HG03558 (cell line): ENCODE data around the gene ITGA3.

Source experiments
- ATAC-seq: cut with Tn5 transposase; IDR thresholded peaks from one replicate; pipeline ENCODE4 v1.9.1; 2021; ENCODE audit warnings: moderate number of reproducible peaks; ENCODE audit not compliant: unreplicated experiment; ENCODE audit errors: extremely low read depth

The ITGA3 gene

GRCh38 chr17:50122945-50123344, 67.0 kb downstream of the ITGA3 start:
- no peak for ATAC-seq

GRCh38 chr17:50123649-50124349, 67.9 kb downstream of the ITGA3 start:
- ATAC-seq: no peak

- ATAC-seq: no peak
These were observed 69.6 kb downstream of the ITGA3 start for GRCh38 chr17:50125420-50125997.

GRCh38 chr17:50127697-50128361, 71.9 kb downstream of the ITGA3 start:
- no peak for ATAC-seq

- ATAC-seq: no peak
These were observed 72.8 kb downstream of the ITGA3 start for GRCh38 chr17:50128441-50129352.

- ATAC-seq: no peak
These were observed 73.4 kb downstream of the ITGA3 start for GRCh38 chr17:50129353-50129727.

- ATAC-seq: no peak
These were observed 74.0 kb downstream of the ITGA3 start, which contains the start of gene SAMD14 for GRCh38 chr17:50129728-50130558. TSS of gene SAMD14 (minus strand) at chr17:50130160. CDS start at chr17:50124959, 5,201 bp downstream.

GRCh38 chr17:50130559-50131305, 74.8 kb downstream of the ITGA3 start:
- no peak for ATAC-seq

GRCh38 chr17:50132104-50132794, 76.3 kb downstream of the ITGA3 start:
- ATAC-seq: no peak

- no peak for ATAC-seq
These were observed 77.3 kb downstream of the ITGA3 start for GRCh38 chr17:50133028-50133768.

GRCh38 chr17:50133769-50134099, 77.8 kb downstream of the ITGA3 start:
- no peak for ATAC-seq

GRCh38 chr17:50134206-50135110, 78.5 kb downstream of the ITGA3 start:
- no peak for ATAC-seq

- no peak for ATAC-seq
These were observed 79.6 kb downstream of the ITGA3 start for GRCh38 chr17:50135316-50136095.

- ATAC-seq: no peak
These were observed 80.3 kb downstream of the ITGA3 start for GRCh38 chr17:50136096-50136687.

- no peak for ATAC-seq
These were observed 81.1 kb downstream of the ITGA3 start for GRCh38 chr17:50137042-50137441.
